ENCODE results near the gene RHO.

RHO gene

DNA sequence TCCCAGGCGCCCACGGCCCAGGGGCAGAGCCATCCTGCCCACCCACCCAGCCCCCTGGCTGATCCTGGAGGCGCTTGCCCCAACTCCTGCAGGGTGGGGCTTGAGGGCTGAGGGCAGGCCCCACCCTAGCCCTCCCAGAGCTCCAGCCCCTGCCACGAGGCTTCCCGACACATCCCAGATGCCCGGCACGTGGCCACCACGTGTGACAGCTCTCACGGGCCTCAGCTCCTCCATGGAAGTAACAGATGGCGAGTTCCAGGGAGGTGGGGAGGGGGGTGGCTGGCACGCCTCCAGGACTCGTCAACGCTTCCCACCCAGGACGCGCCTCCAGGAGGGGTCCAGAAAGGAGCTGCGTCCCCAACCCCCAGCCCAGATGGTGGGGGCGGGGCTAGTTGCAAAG, 48.9 kb downstream of the RHO start:
- DNase-seq (ENCODE audit: low read depth) = no peak

- DNase-seq (ENCODE audit: low read depth) = no peak
Measured at GRCh38 chr3:129577925-129578786, 49.7 kb downstream of the RHO start.

- DNase-seq (ENCODE audit: low read depth) = no peak
Measured at GRCh38 chr3:129579991-129580390, 51.6 kb downstream of the RHO start.

- no peak for DNase-seq (ENCODE audit: low read depth)
Measured at GRCh38 chr3:129581623-129582022, 53.2 kb downstream of the RHO start.

DNA sequence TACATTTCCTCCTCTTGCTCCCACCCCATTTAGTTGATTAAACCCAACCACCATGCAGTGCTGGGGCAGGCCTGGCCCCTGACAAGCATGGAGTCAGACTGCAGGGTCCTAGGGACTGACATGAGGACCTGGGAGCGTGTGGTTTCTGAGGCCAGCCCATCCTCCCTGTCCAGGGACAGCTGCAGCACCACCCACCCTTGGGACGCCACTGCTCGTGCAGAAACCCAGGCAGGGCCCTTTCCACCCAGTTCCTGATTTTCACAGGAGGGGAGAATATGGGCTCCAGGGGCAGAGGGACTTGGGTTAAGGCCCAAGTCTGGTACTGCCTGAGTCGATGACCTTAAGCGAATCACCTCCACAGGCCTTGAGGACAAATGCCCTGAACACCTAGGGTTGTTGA, 54.4 kb downstream of the RHO start:
- no peak for DNase-seq (ENCODE audit: low read depth)

DNA sequence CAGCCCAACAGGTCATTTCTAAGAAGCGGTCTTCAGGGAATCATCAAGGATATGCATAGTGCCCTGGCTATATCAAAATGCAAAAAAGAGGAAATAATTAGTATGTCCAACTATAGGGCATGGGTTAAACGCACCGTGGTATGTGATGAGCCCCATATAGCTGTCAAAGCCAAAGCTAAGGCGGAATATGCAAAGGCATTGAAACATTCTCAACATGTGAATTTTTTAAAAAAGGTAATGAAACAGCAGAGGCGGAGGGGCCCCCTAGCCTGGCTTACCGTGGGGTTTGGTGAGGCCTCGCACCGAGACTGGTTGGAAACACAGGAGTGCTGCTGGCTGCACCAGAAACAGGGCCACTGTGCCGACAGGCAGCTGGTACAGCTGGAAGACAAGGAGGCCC, 54.9 kb downstream of the RHO start:
- no peak for DNase-seq (ENCODE audit: low read depth)

DNA sequence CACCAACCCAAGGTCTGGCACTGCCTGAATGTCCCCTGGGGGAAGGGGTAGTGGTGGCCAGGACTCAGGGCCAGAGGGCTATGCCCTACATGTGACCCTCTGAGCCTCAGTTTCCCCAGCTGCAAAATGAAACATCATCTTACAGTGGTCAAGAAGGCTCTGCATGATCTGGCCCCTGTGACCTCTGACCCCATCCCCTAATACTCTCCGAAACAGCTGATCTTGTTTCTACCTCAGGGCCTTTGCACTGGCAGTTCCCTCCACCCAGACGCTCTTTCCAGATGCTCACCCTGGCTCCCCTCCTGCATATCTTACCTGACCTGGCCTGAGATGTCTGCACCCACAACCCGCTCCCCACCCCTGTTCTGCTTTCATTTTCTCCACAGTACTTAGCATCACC, 56.2 kb downstream of the RHO start:
- no peak for DNase-seq (ENCODE audit: low read depth)
